Tibial artery (tissue), 4 donors: ENCODE data around the gene MEIG1.

Source experiments
- DNase-seq, 2 donors: peaks; one replicate each; pipeline ENCODE4 v3.0.0-alpha.2; 2019
- H3K27ac ChIP-seq, 2 donors: fragments of 200-600 bp; sonication (generic) in 1 of 2; 1 replicate in 1 of 2; 2 replicates in 1 of 2; pipeline ENCODE4 v1.5.1; 2018 to 2019; ENCODE audit warnings: mild to moderate bottlenecking in 1 of 2
- H3K27me3 ChIP-seq, 2 donors: fragments of 200-600 bp; sonication (generic) in 1 of 2; one replicate each; pipeline versions ENCODE4 v1.5.1 to v1.6.0; 2016 to 2019
- H3K36me3 ChIP-seq, 3 donors: fragments of 200-600 bp; sonication (generic) in 2 of 3; one replicate each; pipeline ENCODE4 v1.5.1; 2016 to 2019; ENCODE audit warnings: mild to moderate bottlenecking in 2 of 3
- H3K4me1 ChIP-seq, 4 donors: fragments of 200-600 bp; sonication (generic) in 2 of 4; 1 replicate in 3 of 4; 2 replicates in 1 of 4; pipeline ENCODE4 v1.5.1; 2016 to 2019
- H3K4me3 ChIP-seq, 2 donors: fragments of 200-600 bp; sonication (generic) in 1 of 2; 1 replicate in 1 of 2; 2 replicates in 1 of 2; pipeline ENCODE4 v1.5.1; 2018 to 2019; ENCODE audit warnings: mild to moderate bottlenecking in 2 of 2
- H3K9me3 ChIP-seq, 3 donors: fragments of 200-600 bp; sonication (generic) in 1 of 3; one replicate each; pipeline ENCODE4 v1.5.1; 2016 to 2019
- CTCF ChIP-seq, 2 experiments: fragments of 200-600 bp in 1 of 2; fragments of 450-650 bp in 1 of 2; IDR thresholded peaks; one replicate each; pipeline ENCODE4 v1.5.1; 2017 to 2019; ENCODE audit warnings: antibody characterized with exemption in 2 of 2, mild to moderate bottlenecking in 1 of 2, moderate library complexity in 1 of 2
- intact Hi-C: fragments of 100-400 bp; cut with DNase I; formaldehyde crosslinking; loops from one replicate; pipeline ENCODE4 v1.15.0; 2023; ENCODE audit warnings: low total_unique reads

The MEIG1 gene

GRCh38 chr10:14959221-14960057 lies at the start of gene MEIG1:
Gene MEIG1, plus strand, starts transcription at chr10:14959388. Its CDS starts 7,081 bp downstream, at chr10:14966469.
- Histone ChIP-seq H3K36me3 (no peaks in the 10 kb centered on the region), H3K4me3 (peak within 1 kb of the TSS; percentile 68 to 77), H3K27ac (peak within 1 kb of the TSS; percentile 90 to 99), H3K4me1 (peaks cover 0 to 17% (median 6%) of the 10 kb centered on the region in 4 donors), H3K9me3 (no peaks in the 10 kb centered on the region), H3K27me3 (no peaks in the 10 kb centered on the region)
- intact Hi-C loops, result loop anchor here (10.0 kb wide), 1 partner anchor 135 kb away; the partner anchor contains the start of gene RPP38
- TF ChIP-seq CTCF (IDR thresholded peaks at IDR 0.05), result no peak
- peak; percentile 92 to 97 for DNase-seq

GRCh38 chr10:14910953-14911352 lies 48.2 kb upstream of the MEIG1 start:
- no peak for TF ChIP-seq CTCF (IDR thresholded peaks at IDR 0.05)
- H3K9me3 ChIP-seq, result no peaks in the 10 kb centered on the region
- DNase-seq, result no peak
- no peak overlapping the region for H3K4me3 ChIP-seq
- H3K27ac ChIP-seq, result no peak overlapping the region
- intact Hi-C loops, result no loop called here
- no peaks in the 10 kb centered on the region for H3K27me3 ChIP-seq
- peaks cover 0 to 4% (median 0%) of the 10 kb centered on the region in 4 donors for H3K4me1 ChIP-seq
- H3K36me3 ChIP-seq, result peaks cover 41 to 50% (median 49%) of the 10 kb centered on the region in 3 donors

- H3K4me1 ChIP-seq, result peaks cover 0 to 4% (median 0%) of the 10 kb centered on the region in 4 donors
- H3K27ac ChIP-seq, result no peak overlapping the region
- no peak overlapping the region for H3K4me3 ChIP-seq
- H3K9me3 ChIP-seq, result peaks cover 0 to 4% (median 0%) of the 10 kb centered on the region in 3 donors
- peaks cover 50 to 58% (median 53%) of the 10 kb centered on the region in 3 donors for H3K36me3 ChIP-seq
- DNase-seq, result no peak
- H3K27me3 ChIP-seq, result no peaks in the 10 kb centered on the region
- TF ChIP-seq CTCF (IDR thresholded peaks at IDR 0.05), result no peak
- intact Hi-C loops, result no loop called here
Measured at GRCh38 chr10:14911801-14912200, 47.4 kb upstream of the MEIG1 start.

GRCh38 chr10:14916600-14916999 lies 42.6 kb upstream of the MEIG1 start:
- no peak for TF ChIP-seq CTCF (IDR thresholded peaks at IDR 0.05)
- no peak overlapping the region for H3K27ac ChIP-seq
- DNase-seq, result no peak
- H3K27me3 ChIP-seq, result no peaks in the 10 kb centered on the region
- peaks cover 0 to 4% (median 0%) of the 10 kb centered on the region in 4 donors for H3K4me1 ChIP-seq
- intact Hi-C loops, result no loop called here
- H3K9me3 ChIP-seq, result peaks cover 0 to 19% (median 10%) of the 10 kb centered on the region in 3 donors
- peaks cover 71 to 80% (median 74%) of the 10 kb centered on the region in 3 donors for H3K36me3 ChIP-seq
- no peak overlapping the region for H3K4me3 ChIP-seq

- Histone ChIP-seq H3K9me3 (peaks cover 0 to 19% (median 10%) of the 10 kb centered on the region in 3 donors), H3K27ac (no peak overlapping the region), H3K36me3 (peaks cover 78 to 88% (median 83%) of the 10 kb centered on the region in 3 donors), H3K4me3 (no peak overlapping the region), H3K4me1 (peaks cover 0 to 4% (median 0%) of the 10 kb centered on the region in 4 donors), H3K27me3 (no peaks in the 10 kb centered on the region)
- no peak for DNase-seq
- no peak for TF ChIP-seq CTCF (IDR thresholded peaks at IDR 0.05)
- intact Hi-C loops, result no loop called here
Measured at GRCh38 chr10:14917827-14918226, 41.4 kb upstream of the MEIG1 start.
